ENCODE data around the gene GLA.

The GLA gene

DNA sequence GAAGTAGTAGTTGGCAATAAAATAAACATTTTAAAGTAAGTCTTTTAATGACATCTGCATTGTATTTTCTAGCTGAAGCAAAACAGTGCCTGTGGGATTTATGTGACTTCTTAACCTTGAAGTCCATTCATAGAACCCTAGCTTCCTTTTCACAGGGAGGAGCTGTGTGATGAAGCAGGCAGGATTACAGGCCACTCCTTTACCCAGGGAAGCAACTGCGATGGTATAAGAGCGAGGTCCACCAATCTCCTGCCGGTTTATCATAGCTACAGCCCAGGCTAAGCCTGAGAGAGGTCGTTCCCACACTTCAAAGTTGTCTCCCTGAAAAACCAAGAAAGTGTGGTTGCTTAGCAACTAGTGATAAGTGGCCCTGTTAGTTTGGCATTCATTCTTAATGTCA, 9.9 kb downstream of the GLA start:
- peaks cover 68 to 74% of the 10 kb centered on the region in 2 experiments for H3K36me3 ChIP-seq (ENCODE audit: control insufficient read depth in 2 of 2, insufficient read depth in 1 of 2, low read length in 2 of 2)
- no peak overlapping the region for H3K4me3 ChIP-seq (ENCODE audit: low read depth, low read length)
- H3K9me3 ChIP-seq (ENCODE audit: control insufficient read depth, insufficient read depth, low read depth, low read length) = no peaks in the 10 kb centered on the region
- no peaks in the 10 kb centered on the region for H3K4me1 ChIP-seq (ENCODE audit: control insufficient read depth, insufficient read depth, low read length)
- POLR2A ChIA-PET = interaction anchor here (0.5 to 1.6 kb wide), 4 partner anchors 8 to 435 kb away, joined by 3 read pairs; no protein-coding TSS in a partner anchor
- TF ChIP-seq ZNF426 (tag by site-specific recombination; IDR thresholded peaks at IDR 0.05) = no peak
- TF ChIP-seq, protein P1, sequence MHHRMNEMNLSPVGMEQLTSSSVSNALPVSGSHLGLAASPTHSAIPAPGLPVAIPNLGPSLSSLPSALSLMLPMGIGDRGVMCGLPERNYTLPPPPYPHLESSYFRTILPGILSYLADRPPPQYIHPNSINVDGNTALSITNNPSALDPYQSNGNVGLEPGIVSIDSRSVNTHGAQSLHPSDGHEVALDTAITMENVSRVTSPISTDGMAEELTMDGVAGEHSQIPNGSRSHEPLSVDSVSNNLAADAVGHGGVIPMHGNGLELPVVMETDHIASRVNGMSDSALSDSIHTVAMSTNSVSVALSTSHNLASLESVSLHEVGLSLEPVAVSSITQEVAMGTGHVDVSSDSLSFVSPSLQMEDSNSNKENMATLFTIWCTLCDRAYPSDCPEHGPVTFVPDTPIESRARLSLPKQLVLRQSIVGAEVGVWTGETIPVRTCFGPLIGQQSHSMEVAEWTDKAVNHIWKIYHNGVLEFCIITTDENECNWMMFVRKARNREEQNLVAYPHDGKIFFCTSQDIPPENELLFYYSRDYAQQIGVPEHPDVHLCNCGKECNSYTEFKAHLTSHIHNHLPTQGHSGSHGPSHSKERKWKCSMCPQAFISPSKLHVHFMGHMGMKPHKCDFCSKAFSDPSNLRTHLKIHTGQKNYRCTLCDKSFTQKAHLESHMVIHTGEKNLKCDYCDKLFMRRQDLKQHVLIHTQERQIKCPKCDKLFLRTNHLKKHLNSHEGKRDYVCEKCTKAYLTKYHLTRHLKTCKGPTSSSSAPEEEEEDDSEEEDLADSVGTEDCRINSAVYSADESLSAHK (tag by site-specific recombination; IDR thresholded peaks at IDR 0.05) = no peak
- peak; percentile 73 for TF ChIP-seq PRDM6 (tag by site-specific recombination; IDR thresholded peaks at IDR 0.05)
- TF ChIP-seq ZNF701 (tag by site-specific recombination; IDR thresholded peaks at IDR 0.05) = no peak
- no peak for TF ChIP-seq KLF7 (tag by site-specific recombination; IDR thresholded peaks at IDR 0.05; ENCODE audit: borderline replicate concordance)
- TF ChIP-seq ZNF335 (tag by site-specific recombination; conservative IDR thresholded peaks at IDR 0.05) = peak; percentile 44; the same call in 1 of the 2 replicates
- peak; percentile 83 for TF ChIP-seq OSR2 (tag by site-specific recombination; IDR thresholded peaks at IDR 0.05)
- TF ChIP-seq ZFP69B (tag by site-specific recombination; IDR thresholded peaks at IDR 0.05) = no peak
- no peak for TF ChIP-seq ZNF366 (tag by site-specific recombination; conservative IDR thresholded peaks at IDR 0.05)
- no peak for TF ChIP-seq PRDM2 (tag by site-specific recombination; IDR thresholded peaks at IDR 0.05; ENCODE audit: borderline replicate concordance)
- no peak for TF ChIP-seq ZNF510 (tag by site-specific recombination; IDR thresholded peaks at IDR 0.05; ENCODE audit: insufficient replicate concordance)
- TF ChIP-seq ZBTB8A (tag by site-specific recombination; IDR thresholded peaks at IDR 0.05) = no peak
- no peak for TF ChIP-seq ZBTB7A (tag by site-specific recombination; IDR thresholded peaks at IDR 0.05; ENCODE audit: low read depth)
- TF ChIP-seq KLF17 (tag by site-specific recombination; IDR thresholded peaks at IDR 0.05) = 0 out of 2 replicates have a peak, but pooled peaks have one; percentile 36
- 0 out of 2 replicates have a peak, but pooled peaks have one; percentile 20 for TF ChIP-seq ZNF596 (tag by site-specific recombination; IDR thresholded peaks at IDR 0.05)
- TF ChIP-seq ZNF138 (tag by site-specific recombination; IDR thresholded peaks at IDR 0.05; ENCODE audit: borderline replicate concordance) = no peak
- TF ChIP-seq IKZF3 (tag by site-specific recombination; IDR thresholded peaks at IDR 0.05) = 0 out of 2 replicates have a peak, but pooled peaks have one; percentile 13
- TF ChIP-seq REST (tag by site-specific recombination; IDR thresholded peaks at IDR 0.05) = no peak
- TF ChIP-seq ZNF19 (tag by site-specific recombination; IDR thresholded peaks at IDR 0.05; ENCODE audit: low read depth) = no peak
- no peak for TF ChIP-seq ZNF223 (tag by site-specific recombination; IDR thresholded peaks at IDR 0.05)
- no peak for TF ChIP-seq ZNF555 (tag by site-specific recombination; conservative IDR thresholded peaks at IDR 0.05)
- no peak for TF ChIP-seq ZNF391 (tag by site-specific recombination; IDR thresholded peaks at IDR 0.05; ENCODE audit: borderline replicate concordance, low read depth)
- CTCF ChIA-PET = interaction anchor here (1.0 to 1.5 kb wide), 2 partner anchors 17 to 20 kb away, joined by 3 read pairs; no protein-coding TSS in a partner anchor
- H3K27ac ChIP-seq (ENCODE audit: extremely low read depth, low read depth, low read length) = 0 out of 2 replicates have a peak overlapping the region, but pooled peaks have one; percentile 41

Data from HEK293 (cell line).